Heart left ventricle (tissue), 16 donors: Measurements from ENCODE around the gene TRPM8. TPM values are rescaled to one million over a fixed set of nuclear protein-coding genes. Genes with fewer than 3 reads are reported as not detected.
"Not testable (repeated sequence)": the region's sequence is repeated elsewhere in the genome, so short reads cannot be mapped to it uniquely, and the experiment has no call there.

ENCODE experiments used
- ATAC-seq, 4 donors: fragments of 200-7000 bp; cut with Tn5 transposase; one replicate each; pipeline ENCODE4 v1.9.1; 2020 to 2022; ENCODE audit warnings: moderate library complexity in 4 of 4, mild to moderate bottlenecking in 3 of 4, moderate number of reproducible peaks in 1 of 4
- DNase-seq, 5 donors: peaks; one replicate each; pipeline ENCODE4 v3.0.0-alpha.2; 2020
- H3K27ac ChIP-seq, 12 donors: fragments of 200-600 bp; sonication (generic) in 4 of 12; one replicate each; pipeline versions ENCODE4 v1.5.0 to v1.8.0; 2016 to 2022; ENCODE audit warnings: mild to moderate bottlenecking in 2 of 12
- H3K27me3 ChIP-seq, 9 donors: fragments of 200-600 bp; sonication (generic) in 2 of 9; one replicate each; pipeline versions ENCODE4 v1.5.1 to v1.8.0; 2016 to 2022; ENCODE audit warnings: mild to moderate bottlenecking in 3 of 9
- H3K36me3 ChIP-seq, 9 donors: fragments of 200-600 bp; sonication (generic) in 2 of 9; one replicate each; pipeline versions ENCODE4 v1.5.0 to v1.8.0; 2018 to 2022; ENCODE audit warnings: mild to moderate bottlenecking in 2 of 9
- H3K4me1 ChIP-seq, 12 donors: fragments of 200-600 bp; sonication (generic) in 4 of 12; one replicate each; pipeline versions ENCODE4 v1.5.0 to v1.8.0; 2016 to 2022; ENCODE audit warnings: mild to moderate bottlenecking in 3 of 12
- H3K4me3 ChIP-seq, 12 donors: fragments of 200-600 bp; sonication (generic) in 4 of 12; one replicate each; pipeline versions ENCODE4 v1.5.0 to v1.8.0; 2017 to 2022; ENCODE audit warnings: mild to moderate bottlenecking in 9 of 12, moderate library complexity in 4 of 12
- H3K9me3 ChIP-seq, 12 donors: fragments of 200-600 bp; sonication (generic) in 4 of 12; one replicate each; pipeline versions ENCODE4 v1.5.0 to v1.8.0; 2016 to 2022; ENCODE audit warnings: mild to moderate bottlenecking in 1 of 12
- POLR2A ChIP-seq, 2 donors: fragments of 450-650 bp; IDR thresholded peaks; one replicate each; pipeline ENCODE4 v1.6.1; 2017; ENCODE audit warnings: antibody characterized with exemption in 2 of 2, mild to moderate bottlenecking in 2 of 2, moderate library complexity in 2 of 2
- WGBS, 4 donors: extraction: QIAGEN DNeasy Blood & Tissue Kit in 2 of 4; methylation state at CpG; one replicate each; pipeline versions ENCODE4 v1.1.5 to v1.1.7; 2013 to 2018; 5-methylcytosine and 5-hydroxymethylcytosine counted together
- intact Hi-C, 10 donors: fragments of 100-400 bp; cut with DNase I; formaldehyde crosslinking; loops; one replicate each; pipeline versions ENCODE4 v1.11.1 to v1.14.2; 2022
- long read RNA-seq, 3 donors: library from polyadenylated mRNA; unstranded; transcript quantifications; one replicate each; pipeline ENCODE4 v2.0.0, GENCODE V29; 2020 to 2021
- polyA plus RNA-seq, 2 donors: library from polyadenylated mRNA; stranded (reverse); fragments of 200-250 nt; gene quantifications; one replicate each; pipeline ENCODE4 v1.2.3, GENCODE V29; 2013
- total RNA-seq, 9 donors: library from RNA; depleted of rRNA in 2 of 9; stranded (reverse); fragments of >200 nt in 2 of 9; fragmentation: NEBNext Ultra II Directional in 3 of 9; extraction: Animal tissue kit (Norgen Biotek cat#: 25700) in 3 of 9; gene quantifications; one replicate each; pipeline versions ENCODE4 v1.1.0 to v1.2.4, GENCODE V29; 2016 to 2023
- TF ChIP-seq, protein P1 (sequence below), 12 donors: fragments of 200-600 bp; sonication (generic) in 4 of 12; IDR thresholded peaks; one replicate each; pipeline versions ENCODE4 v1.5.0 to v1.8.0; 2018 to 2022; ENCODE audit warnings: antibody characterized with exemption in 12 of 12, mild to moderate bottlenecking in 5 of 12
- donor health status: ischemic (EF 13 %, LVEDD 7.1; RV severe dilation, severe dysfunction).
- donor health status: healthy with polysubstance abuse.
- donor health status: DM: no; HTN: yes; CAD: no.
- donor health status: DM: no; HTN: no; CAD: no.
- donor health status: ischemic (EF 25% LVEDD 6.9; RV normal size, moderate dysfunction).
- donor health status: ischemic (EF 25% LVEDD 5.7; RV mildly dilated, moderate dysfunction).
- donor health status: healthy.
- donor health status: DM: yes; HTN: yes; CAD: no.
- donor health status: ischemic (EF 35%, LVEDD 5.7; RV mildly dilated, moderate dysfunction).
- donor health status: nonischemic (EF 11% LVEDD 7.7; RV severe dilation, severe dysfunction).
- donor health status: DM: yes; HTN: yes; CAD: no.
- donor health status: PGD.
- donor health status: ischemic (EF 29% LVEDD 5.4; RV normal size, mild dysfunction).
- donor health status: nonischemic (EF 23%, LVEDD 6.1; RV moderate dilation, normal function).

Gene TRPM8
- total RNA-seq (under 1 TPM in 2 of 9 donors, not detected in 7; 0.19 to 0.25 TPM), polyA plus RNA-seq (not detected)
- long read RNA-seq, donor 1 = 0 reads
- long read RNA-seq, donor 2 = 0 reads
- long read RNA-seq, donor 3 = 0 reads

DNA sequence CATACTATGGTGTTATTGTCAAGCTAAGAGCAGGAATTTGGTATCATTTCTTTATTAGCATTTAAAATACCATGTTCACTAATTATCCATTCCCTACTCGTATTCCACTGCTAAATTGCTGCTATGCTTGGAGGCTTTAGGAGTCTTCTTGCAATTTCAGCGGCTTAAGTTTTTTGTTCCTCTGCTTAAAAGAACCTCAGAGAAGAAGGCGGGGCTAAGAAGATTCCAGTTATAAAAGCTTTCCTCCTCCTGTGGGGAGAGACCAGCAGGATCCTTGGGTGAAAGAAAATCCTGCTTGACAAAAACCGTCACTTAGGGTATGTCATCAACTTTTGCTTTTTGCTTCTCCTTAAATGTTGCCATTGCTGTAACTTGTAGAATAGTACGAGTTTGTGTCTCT is at the start of gene TRPM8:
TSS of gene TRPM8 (plus strand) at position 258 of the 400 bp plus-strand sequence. CDS start 9,165 bp downstream, outside the sequence.
- DNase-seq (no peak), ATAC-seq (no peak)
- H3K27ac ChIP-seq = no peak within 1 kb of the TSS
- intact Hi-C loops = no loop called here
- WGBS, 4 donors = 28 to 43% (median 35%) methylated on average over 5 of the region's 5 CpGs
- no peaks in the 10 kb centered on the region for H3K4me1 ChIP-seq
- no peaks in the 10 kb centered on the region for H3K36me3 ChIP-seq
- H3K9me3 ChIP-seq = no peaks in the 10 kb centered on the region
- H3K27me3 ChIP-seq = peaks cover 0 to 18% (median 0%) of the 10 kb centered on the region in 9 donors
- TF ChIP-seq, protein P1, sequence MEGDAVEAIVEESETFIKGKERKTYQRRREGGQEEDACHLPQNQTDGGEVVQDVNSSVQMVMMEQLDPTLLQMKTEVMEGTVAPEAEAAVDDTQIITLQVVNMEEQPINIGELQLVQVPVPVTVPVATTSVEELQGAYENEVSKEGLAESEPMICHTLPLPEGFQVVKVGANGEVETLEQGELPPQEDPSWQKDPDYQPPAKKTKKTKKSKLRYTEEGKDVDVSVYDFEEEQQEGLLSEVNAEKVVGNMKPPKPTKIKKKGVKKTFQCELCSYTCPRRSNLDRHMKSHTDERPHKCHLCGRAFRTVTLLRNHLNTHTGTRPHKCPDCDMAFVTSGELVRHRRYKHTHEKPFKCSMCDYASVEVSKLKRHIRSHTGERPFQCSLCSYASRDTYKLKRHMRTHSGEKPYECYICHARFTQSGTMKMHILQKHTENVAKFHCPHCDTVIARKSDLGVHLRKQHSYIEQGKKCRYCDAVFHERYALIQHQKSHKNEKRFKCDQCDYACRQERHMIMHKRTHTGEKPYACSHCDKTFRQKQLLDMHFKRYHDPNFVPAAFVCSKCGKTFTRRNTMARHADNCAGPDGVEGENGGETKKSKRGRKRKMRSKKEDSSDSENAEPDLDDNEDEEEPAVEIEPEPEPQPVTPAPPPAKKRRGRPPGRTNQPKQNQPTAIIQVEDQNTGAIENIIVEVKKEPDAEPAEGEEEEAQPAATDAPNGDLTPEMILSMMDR (IDR thresholded peaks at IDR 0.05) = no peak
- no peak for TF ChIP-seq POLR2A (IDR thresholded peaks at IDR 0.05)
- H3K4me3 ChIP-seq = no peak within 1 kb of the TSS

DNA sequence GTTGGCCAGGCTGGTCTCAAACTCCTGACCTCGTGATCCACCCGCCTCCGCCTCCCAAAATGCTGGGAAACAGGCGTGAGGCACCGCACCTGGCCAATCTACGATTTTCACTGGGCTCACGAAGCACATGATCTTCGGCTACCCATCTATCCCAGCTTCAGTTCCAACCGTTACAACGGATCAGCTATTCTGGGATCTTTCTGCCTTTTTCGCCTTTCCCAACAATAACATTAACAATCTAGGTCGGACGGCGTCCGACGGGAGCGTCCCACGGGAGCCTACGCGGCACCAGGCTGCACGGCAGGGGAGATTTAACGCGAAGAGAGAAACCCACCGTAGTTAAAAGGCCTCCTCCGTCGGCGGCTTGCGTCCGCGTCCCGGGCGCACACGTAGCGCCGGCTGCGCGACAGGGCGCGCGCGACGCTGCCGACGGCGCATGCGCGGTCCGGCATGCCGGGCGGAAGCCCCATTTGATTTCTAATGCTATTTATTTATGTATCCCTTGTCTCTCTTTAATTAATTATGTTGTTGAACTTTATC is 49.1 kb upstream of the TRPM8 start, which contains the start of gene MSL3B:
TSS of gene MSL3B (minus strand) at position 394 of the 540 bp plus-strand sequence.
- Histone ChIP-seq H3K27me3 (peaks cover 0 to 25% (median 0%) of the 10 kb centered on the region in 9 donors), H3K36me3 (no peaks in the 10 kb centered on the region), H3K4me1 (peaks cover 0 to 4% (median 0%) of the 10 kb centered on the region in 12 donors), H3K27ac (peak within 1 kb of the TSS in 1 of 12 donors; percentile 21), H3K9me3 (peaks cover 0 to 24% (median 5%) of the 10 kb centered on the region in 12 donors), H3K4me3 (peak within 1 kb of the TSS; percentile 11 to 63 (median 43))
- ATAC-seq (peak in 3 of 4 donors; percentile 32 to 65 (median 54)), DNase-seq (peak in 3 of 5 donors; percentile 36 to 72 (median 37))
- TF ChIP-seq, protein P1 (IDR thresholded peaks at IDR 0.05) = no peak
- no peak for TF ChIP-seq POLR2A (IDR thresholded peaks at IDR 0.05)
- intact Hi-C loops = no loop called here
- WGBS, 4 donors = 9 to 16% (median 11%) methylated on average over 50 of the region's 50 CpGs

DNA sequence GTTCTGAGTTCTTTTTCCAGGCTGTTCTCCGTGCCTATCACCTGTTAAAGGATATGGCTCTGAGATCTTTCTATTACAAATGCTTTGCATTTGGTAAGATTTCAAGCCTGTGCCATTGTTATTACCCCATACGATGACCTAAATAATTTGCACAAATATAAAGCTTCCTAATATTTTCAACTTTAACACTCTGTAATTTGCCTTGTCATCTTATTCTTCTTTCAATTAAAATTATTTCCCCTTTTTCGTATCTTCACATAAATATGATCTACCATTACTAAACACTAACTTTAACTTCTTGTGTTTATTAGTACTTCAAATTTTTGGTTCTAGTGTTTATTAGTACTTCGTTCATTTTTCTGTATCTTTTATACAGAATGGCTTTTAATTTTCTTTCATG is 45.7 kb upstream of the TRPM8 start:
- 60 to 63% (median 61%) methylated on average over 4 of the region's 4 CpGs for WGBS, 4 donors
- H3K36me3 ChIP-seq = no peaks in the 10 kb centered on the region
- H3K4me1 ChIP-seq = peaks cover 0 to 4% (median 0%) of the 10 kb centered on the region in 12 donors
- H3K4me3 ChIP-seq = no peak overlapping the region
- no peak overlapping the region for H3K27ac ChIP-seq
- peaks cover 0 to 31% (median 5%) of the 10 kb centered on the region in 12 donors for H3K9me3 ChIP-seq
- no peak for ATAC-seq
- TF ChIP-seq, protein P1 (IDR thresholded peaks at IDR 0.05) = no peak
- DNase-seq = no peak
- H3K27me3 ChIP-seq = peaks cover 0 to 25% (median 0%) of the 10 kb centered on the region in 9 donors
- intact Hi-C loops = no loop called here

DNA sequence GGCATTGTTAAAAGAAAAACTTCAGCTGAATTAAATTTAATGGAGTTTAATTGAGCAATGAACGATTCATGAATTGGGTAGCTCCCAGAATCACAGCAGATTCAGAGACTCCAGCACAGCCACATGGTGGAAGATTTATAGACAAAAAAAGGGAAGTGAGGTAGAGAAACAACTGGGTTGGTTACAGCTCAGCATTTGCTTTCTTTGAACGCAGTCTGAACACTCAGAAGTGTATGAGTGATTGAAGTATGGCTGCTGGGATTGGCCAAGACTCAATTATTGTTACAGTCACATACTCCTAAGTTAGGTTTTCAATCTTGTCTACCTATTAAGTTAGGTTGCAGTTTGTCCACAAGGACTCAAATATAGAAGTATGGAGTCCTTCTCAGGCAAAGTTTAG is 45.0 kb upstream of the TRPM8 start:
- Histone ChIP-seq H3K9me3 (peaks cover 0 to 31% (median 7%) of the 10 kb centered on the region in 12 donors), H3K27me3 (peaks cover 0 to 25% (median 0%) of the 10 kb centered on the region in 9 donors)
- DNase-seq, ATAC-seq, H3K27ac ChIP-seq, H3K36me3 ChIP-seq, intact Hi-C loops, H3K4me1 ChIP-seq, H3K4me3 ChIP-seq: not testable (repeated sequence)
- WGBS, 4 donors = 44 to 60% (median 51%) methylated on average over 2 of the region's 2 CpGs
